ENCODE data around the gene TMEM185B.
A peak's percentile ranks its signal among the peaks of the same experiment; 100 is the strongest.

TMEM185B gene

DNA sequence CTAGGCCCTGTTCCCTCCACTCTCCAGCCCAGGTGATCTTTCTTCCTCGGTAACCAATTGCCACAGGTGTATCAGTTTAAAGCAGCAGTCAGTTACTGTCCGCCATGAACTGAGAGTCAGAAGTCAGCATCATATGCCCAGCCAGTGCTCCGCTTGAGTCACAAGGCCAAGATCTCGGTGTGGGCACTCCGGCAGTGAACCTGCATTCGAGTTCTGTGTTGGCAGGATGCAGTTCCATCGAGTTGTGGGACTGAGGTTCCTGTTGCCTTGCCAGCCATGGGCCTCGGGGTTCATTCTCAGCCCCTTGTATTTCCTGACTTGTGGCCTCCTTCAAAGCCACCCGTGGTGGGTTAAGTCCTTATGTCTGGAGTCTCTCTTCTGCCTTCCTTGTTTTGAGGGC, 3.1 kb upstream of the TMEM185B start:
- TF ChIP-seq, protein P1, sequence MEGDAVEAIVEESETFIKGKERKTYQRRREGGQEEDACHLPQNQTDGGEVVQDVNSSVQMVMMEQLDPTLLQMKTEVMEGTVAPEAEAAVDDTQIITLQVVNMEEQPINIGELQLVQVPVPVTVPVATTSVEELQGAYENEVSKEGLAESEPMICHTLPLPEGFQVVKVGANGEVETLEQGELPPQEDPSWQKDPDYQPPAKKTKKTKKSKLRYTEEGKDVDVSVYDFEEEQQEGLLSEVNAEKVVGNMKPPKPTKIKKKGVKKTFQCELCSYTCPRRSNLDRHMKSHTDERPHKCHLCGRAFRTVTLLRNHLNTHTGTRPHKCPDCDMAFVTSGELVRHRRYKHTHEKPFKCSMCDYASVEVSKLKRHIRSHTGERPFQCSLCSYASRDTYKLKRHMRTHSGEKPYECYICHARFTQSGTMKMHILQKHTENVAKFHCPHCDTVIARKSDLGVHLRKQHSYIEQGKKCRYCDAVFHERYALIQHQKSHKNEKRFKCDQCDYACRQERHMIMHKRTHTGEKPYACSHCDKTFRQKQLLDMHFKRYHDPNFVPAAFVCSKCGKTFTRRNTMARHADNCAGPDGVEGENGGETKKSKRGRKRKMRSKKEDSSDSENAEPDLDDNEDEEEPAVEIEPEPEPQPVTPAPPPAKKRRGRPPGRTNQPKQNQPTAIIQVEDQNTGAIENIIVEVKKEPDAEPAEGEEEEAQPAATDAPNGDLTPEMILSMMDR (IDR thresholded peaks at IDR 0.05; ENCODE audit: borderline replicate concordance, insufficient read depth, low read depth, low read length), result no peak

DNA sequence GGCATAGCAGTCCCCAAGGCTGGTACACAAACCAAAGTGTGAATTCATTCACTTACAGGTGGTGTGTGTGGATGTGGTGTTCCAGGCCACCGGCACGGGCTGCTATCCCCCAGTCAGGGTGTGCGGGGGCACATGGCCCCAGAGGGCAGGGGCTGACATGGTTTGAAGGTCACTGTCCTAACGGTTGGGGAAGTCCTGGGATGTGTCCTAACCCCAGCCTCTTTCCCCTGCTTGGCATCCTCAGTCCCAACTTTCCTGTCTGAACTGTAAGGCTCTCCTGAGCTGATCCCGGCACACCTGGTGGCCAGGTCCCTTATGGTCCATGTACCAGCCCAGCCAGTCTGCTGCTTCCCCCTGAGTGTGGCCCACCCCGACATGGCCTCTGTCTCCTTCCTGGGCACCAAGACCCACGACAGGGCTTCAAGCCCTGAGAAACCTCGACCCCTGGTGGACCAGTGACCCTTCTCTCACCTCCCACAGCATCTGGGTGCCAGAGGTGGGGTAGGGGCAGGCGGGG, 2.4 kb upstream of the TMEM185B start:
- TF ChIP-seq, protein P1 (IDR thresholded peaks at IDR 0.05; ENCODE audit: borderline replicate concordance, insufficient read depth, low read depth, low read length), result no peak
- no peak overlapping the region for H3K4me3 ChIP-seq (ENCODE audit: low read depth, low read length)

More for the DNA sequence above, 3.1 kb upstream of the TMEM185B start:
- no peak overlapping the region for H3K4me3 ChIP-seq (ENCODE audit: low read depth, low read length)

DNA sequence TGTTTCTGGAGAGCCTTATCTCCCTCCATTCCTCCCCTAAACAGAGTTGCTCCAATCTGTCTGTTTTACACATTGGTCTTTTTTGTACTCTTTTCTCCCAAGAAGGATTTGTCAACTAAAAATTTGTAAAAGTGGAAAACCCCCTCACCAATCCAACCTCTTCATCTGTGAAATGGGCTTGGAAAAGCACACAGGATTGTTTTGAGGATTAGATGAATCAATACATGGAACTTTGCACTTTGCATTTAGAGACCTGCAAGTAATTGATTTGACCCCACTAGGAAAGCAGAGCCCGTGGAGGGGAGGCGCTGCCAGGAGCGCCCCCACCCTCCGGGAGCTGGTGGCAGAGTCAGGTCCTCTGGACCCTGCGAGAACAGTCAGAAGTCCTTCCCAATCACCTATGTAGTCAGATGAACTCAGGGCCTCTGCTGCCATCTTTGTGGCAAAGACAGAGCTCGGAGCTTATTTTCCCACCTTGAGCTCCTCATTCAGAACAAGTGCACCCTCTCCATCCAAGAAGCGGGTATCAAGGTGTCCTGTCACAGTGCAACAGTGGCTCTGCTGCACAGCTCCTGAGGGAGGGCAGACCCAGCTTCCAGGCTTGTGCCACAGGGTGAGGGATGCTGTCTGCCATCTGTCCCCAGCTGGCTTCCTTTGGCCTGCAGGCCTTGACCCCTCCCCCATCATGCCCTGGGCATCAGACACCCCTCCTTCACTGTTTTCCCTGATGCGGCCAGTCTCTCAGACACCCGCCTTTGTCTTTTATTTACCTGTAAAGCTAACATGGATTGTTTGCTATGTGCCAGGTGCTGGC, 1.7 kb upstream of the TMEM185B start:
- H3K4me3 ChIP-seq (ENCODE audit: low read depth, low read length), result no peak overlapping the region
- TF ChIP-seq, protein P1 (IDR thresholded peaks at IDR 0.05; ENCODE audit: borderline replicate concordance, insufficient read depth, low read depth, low read length), result no peak

DNA sequence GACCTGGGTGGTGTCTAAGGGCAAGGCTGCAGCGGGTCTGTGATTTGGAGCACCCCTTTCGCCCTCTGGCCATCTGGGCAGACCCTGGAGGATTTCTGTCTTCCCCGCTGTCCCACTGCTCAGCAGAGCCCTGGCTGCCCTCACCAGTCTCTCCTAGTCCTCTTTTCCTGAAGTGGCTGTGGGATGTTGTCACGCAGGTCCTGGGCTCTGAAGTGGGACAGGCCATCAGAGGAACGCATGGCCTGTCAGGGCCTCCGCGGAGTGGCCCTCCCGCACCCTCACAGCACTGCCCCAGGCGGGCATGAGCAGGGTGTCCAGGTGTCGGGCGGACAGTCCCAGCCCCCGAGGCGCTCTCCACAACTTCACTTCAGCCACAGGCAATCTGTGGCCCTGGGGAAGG, 1.1 kb upstream of the TMEM185B start:
- no peak overlapping the region for H3K4me3 ChIP-seq (ENCODE audit: low read depth, low read length)
- TF ChIP-seq, protein P1 (IDR thresholded peaks at IDR 0.05; ENCODE audit: borderline replicate concordance, insufficient read depth, low read depth, low read length), result no peak

DNA sequence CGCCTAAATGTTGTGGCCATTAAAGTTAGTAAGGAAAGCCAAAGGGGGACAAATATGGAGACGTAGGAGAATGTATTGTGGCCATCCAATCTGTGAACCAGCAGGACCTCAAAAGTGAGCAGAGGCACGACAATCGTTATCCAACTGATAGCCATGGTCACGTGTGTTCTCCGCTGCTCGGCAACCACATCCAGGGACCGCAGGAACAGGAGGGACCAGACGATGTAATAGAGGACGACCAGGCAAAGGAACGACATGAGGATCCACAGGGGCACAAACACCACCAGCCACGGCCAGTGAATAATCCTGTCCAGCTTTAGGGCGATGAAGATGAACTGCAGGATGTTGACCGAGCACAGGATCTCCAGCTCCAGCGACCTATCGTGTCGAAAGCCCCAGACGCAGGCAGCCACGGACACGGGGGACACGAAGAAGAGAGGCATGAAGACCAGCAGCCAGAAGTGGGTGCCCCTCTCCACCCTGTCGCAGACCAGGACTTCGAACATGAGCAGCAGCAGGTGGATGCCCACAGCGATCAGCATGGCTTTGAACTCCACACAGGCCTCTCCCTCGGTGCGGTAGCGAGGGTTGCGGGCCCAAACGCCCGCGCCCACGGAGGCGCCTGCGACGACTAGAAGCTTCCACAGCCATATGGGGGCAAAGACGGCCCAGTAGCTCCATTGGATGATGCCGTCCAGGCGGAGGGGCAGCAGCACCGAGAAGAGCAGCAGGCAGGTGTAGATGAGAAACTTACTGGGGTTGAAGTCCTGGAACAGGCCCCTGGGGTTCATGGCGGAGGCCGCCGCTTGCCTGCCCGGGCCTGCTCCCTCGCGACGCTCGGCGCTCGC, 790 bp downstream of the TMEM185B start:
- peak overlapping the region; percentile 73 for H3K4me3 ChIP-seq (ENCODE audit: low read depth, low read length)
- TF ChIP-seq, protein P1 (IDR thresholded peaks at IDR 0.05; ENCODE audit: borderline replicate concordance, insufficient read depth, low read depth, low read length), result no peak

DNA sequence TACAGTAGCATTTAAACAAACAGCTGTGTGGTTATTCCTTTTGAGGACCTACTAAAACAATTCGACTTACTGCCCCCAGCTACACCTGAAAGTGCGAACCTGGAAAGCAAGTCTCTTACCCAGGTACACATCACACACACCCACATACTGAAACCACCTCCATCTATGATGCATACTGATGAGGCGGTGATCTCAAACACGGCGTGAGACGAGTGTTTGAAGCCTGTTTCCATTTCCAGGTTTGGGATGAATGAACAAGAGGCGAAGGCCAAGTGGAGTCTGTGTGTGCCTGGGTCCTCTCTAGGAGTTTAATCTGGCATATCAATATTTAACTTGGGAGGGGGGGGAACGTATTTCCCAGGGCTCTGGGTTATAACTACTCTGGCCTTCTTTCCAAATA, 1.6 kb downstream of the TMEM185B start:
- no peak overlapping the region for H3K4me3 ChIP-seq (ENCODE audit: low read depth, low read length)
- TF ChIP-seq, protein P1 (IDR thresholded peaks at IDR 0.05; ENCODE audit: borderline replicate concordance, insufficient read depth, low read depth, low read length), result no peak

All from GM12875 (cell line).